ENCODE results near the gene GRK4.

- no peak for TF ChIP-seq YY1 (tag by site-specific recombination; IDR thresholded peaks at IDR 0.05)
- TF ChIP-seq, protein P1, sequence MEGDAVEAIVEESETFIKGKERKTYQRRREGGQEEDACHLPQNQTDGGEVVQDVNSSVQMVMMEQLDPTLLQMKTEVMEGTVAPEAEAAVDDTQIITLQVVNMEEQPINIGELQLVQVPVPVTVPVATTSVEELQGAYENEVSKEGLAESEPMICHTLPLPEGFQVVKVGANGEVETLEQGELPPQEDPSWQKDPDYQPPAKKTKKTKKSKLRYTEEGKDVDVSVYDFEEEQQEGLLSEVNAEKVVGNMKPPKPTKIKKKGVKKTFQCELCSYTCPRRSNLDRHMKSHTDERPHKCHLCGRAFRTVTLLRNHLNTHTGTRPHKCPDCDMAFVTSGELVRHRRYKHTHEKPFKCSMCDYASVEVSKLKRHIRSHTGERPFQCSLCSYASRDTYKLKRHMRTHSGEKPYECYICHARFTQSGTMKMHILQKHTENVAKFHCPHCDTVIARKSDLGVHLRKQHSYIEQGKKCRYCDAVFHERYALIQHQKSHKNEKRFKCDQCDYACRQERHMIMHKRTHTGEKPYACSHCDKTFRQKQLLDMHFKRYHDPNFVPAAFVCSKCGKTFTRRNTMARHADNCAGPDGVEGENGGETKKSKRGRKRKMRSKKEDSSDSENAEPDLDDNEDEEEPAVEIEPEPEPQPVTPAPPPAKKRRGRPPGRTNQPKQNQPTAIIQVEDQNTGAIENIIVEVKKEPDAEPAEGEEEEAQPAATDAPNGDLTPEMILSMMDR (tag by site-specific recombination; IDR thresholded peaks at IDR 0.05), result no peak
Observed at GRCh38 chr4:2982012-2982411, 18.6 kb downstream of the GRK4 start.

Measured in HEK293 (cell line).